Effector memory CD4-positive, alpha-beta T cell (primary cell): ENCODE measurements around the gene PHIP.

Experiments
- DNase-seq, 3 donors: peaks; one replicate each; pipeline ENCODE4 v3.0.0-alpha.2; 2020
- H3K27ac ChIP-seq: 2 replicates; pipeline ENCODE4 v1.7.0; 2013; ENCODE audit warnings: mild to moderate bottlenecking, low read length, moderate library complexity; ENCODE audit not compliant: insufficient read depth, poor library complexity, severe bottlenecking
- H3K27me3 ChIP-seq: replicated peaks from 2 replicates; pipeline ENCODE4 v1.7.0; 2013; ENCODE audit warnings: mild to moderate bottlenecking, low read length; ENCODE audit not compliant: insufficient read depth, control insufficient read depth, poor library complexity, severe bottlenecking
- H3K36me3 ChIP-seq: 2 replicates; pipeline ENCODE4 v1.7.0; 2013; ENCODE audit warnings: mild to moderate bottlenecking, low read length, moderate library complexity; ENCODE audit not compliant: control insufficient read depth, insufficient read depth
- H3K4me1 ChIP-seq: 2 replicates; pipeline ENCODE4 v1.7.0; 2013; ENCODE audit warnings: low read length, mild to moderate bottlenecking; ENCODE audit not compliant: control insufficient read depth, insufficient read depth, poor library complexity, severe bottlenecking
- H3K4me3 ChIP-seq: 2 replicates; pipeline ENCODE4 v1.7.0; 2013; ENCODE audit warnings: low read length, low read depth, mild to moderate bottlenecking; ENCODE audit not compliant: insufficient read depth, poor library complexity, severe bottlenecking
- H3K9me3 ChIP-seq: 2 replicates; pipeline ENCODE4 v1.7.0; 2013; ENCODE audit warnings: mild to moderate bottlenecking, low read length, moderate library complexity; ENCODE audit not compliant: control insufficient read depth

PHIP gene

DNA sequence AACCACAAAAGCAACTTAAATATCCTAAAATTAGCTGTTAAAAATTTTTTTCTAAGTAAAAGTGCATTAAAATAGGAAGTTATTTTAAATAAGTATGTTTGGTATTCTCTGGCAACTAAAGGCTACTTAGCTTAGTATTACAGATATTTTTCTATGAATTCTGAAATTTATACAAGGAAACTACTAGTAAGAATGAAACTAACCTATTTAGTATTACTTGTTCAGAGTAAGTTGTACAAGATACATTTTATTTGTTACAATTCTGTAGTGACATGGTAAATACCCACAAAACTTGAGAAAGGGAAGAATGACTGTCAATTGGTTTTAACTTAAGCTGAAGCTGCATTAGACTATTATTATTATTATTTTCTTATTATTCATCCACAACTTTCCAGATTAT lies 6.5 kb downstream of the PHIP start:
- H3K36me3 ChIP-seq = no peaks in the 10 kb centered on the region
- H3K27me3 ChIP-seq = no peaks in the 10 kb centered on the region
- peaks cover 19% of the 10 kb centered on the region for H3K4me1 ChIP-seq
- H3K9me3 ChIP-seq = no peaks in the 10 kb centered on the region
- H3K4me3 ChIP-seq = no peak overlapping the region
- no peak for DNase-seq
- no peak overlapping the region for H3K27ac ChIP-seq

DNA sequence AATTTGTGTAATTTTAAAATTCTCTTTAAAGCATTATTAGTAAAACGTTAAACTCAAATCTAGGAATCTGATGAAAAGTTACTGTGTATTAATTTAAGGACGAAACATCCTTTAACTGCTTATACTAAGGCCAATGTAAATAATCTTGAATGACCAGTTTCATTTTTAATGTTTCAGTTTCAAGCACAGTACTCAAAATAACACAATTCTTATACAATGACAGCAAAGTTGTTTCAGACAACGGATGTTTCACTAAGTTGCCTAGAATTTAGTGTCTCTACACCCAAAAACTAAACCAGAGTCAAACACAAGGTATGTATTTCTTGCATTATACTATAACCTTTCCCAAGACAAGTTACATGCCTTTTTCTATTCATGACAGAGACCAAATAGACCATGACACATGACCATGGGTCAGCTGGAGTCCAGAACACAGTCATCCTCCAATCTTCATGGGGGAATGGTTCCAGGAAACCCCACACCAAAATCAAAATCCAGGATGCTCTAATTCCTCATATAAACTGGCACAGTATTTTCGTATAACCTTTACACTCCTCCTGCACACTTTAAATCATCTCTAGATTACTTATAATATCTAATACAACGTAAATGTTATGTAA lies 7.7 kb downstream of the PHIP start:
- Histone ChIP-seq H3K4me3 (no peak overlapping the region), H3K4me1 (peaks cover 17% of the 10 kb centered on the region), H3K27me3 (no peaks in the 10 kb centered on the region), H3K27ac (no peak overlapping the region), H3K9me3 (no peaks in the 10 kb centered on the region), H3K36me3 (no peaks in the 10 kb centered on the region)
- no peak for DNase-seq

DNA sequence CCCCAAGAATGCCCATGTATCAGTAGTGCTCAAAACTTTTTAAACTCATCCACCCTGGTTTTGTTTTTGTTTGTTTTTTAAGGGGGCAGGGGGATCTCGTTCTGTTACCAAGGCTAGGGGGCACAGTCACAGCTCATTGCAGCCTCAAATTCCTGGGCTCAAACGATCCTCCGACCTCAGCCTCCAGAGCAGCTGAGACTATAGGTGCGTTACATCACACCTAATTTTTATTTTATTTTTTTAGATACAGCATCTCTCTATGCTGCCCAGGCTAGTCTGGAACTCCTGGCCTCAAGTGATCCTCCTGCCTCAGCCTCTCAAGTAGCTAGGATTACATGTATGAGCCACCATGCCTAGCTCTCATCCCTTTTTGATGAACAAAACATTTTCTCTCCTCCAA lies 11.2 kb downstream of the PHIP start:
- Histone ChIP-seq H3K27ac (no peak overlapping the region), H3K9me3 (no peaks in the 10 kb centered on the region), H3K4me1 (peaks cover 5% of the 10 kb centered on the region), H3K4me3 (no peak overlapping the region), H3K27me3 (no peaks in the 10 kb centered on the region), H3K36me3 (no peaks in the 10 kb centered on the region)
- DNase-seq = no peak

DNA sequence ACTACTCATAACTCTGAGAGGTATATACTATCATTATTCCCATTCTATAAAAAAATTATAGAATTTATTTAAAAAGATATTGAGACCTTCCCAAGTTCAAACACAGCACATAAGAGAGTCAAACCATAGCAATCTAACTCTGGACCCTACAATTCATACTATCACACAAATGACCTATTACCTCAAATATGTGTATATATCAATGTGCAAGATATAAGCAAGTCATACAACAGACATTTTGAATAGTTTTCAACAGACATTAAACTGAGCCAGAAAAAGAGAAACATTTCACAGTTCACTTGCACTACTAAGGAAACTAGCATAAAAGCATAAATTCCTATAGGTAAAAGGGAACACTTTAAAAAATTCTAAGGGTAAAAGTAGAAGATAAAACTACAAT lies 11.7 kb downstream of the PHIP start:
- Histone ChIP-seq H3K36me3 (no peaks in the 10 kb centered on the region), H3K4me1 (peaks cover 5% of the 10 kb centered on the region), H3K27ac (no peak overlapping the region), H3K9me3 (no peaks in the 10 kb centered on the region), H3K27me3 (no peaks in the 10 kb centered on the region), H3K4me3 (no peak overlapping the region)
- no peak for DNase-seq

DNA sequence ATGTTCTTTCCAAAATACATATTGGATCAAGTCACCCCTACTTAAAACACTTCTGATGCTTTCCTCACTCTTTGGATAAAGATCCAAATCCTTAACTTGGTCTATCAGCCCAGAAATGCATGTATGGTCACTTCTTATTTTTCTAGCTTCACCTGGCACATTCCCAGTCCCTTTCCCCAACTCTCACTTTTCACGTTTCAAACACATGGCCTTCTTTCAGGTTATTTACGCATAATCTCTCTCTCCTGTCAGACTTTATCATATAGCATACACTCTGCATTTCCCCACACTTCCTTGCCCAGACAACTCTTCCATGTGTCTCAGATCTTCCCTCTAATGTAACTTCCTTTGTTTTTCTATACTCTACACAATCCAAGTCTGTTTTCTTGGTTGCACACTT lies 12.8 kb downstream of the PHIP start:
- Histone ChIP-seq H3K27me3 (no peaks in the 10 kb centered on the region), H3K27ac (no peak overlapping the region), H3K36me3 (peaks cover 4% of the 10 kb centered on the region), H3K4me1 (peaks cover 2% of the 10 kb centered on the region), H3K9me3 (no peaks in the 10 kb centered on the region), H3K4me3 (no peak overlapping the region)
- no peak for DNase-seq

DNA sequence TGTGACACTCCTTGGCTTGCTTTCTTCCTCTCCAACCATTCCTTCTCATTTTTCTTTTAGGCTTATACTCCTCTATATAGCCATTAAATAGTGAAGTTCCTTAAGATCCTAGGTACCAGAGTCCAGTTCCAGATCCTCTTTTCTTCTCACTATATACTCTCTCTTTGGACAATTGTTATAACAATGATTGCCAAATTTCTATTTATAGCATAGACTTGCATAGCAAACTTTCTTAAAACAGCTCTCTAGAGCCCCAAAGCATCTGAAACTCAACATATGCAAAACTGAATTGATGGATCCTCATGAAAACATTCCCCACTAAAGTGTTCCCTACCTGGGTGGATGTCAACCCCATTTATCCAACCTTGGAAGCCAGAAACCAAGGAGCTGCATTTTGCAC lies 13.4 kb downstream of the PHIP start:
- Histone ChIP-seq H3K27me3 (no peaks in the 10 kb centered on the region), H3K27ac (no peak overlapping the region), H3K4me1 (no peaks in the 10 kb centered on the region), H3K36me3 (peaks cover 10% of the 10 kb centered on the region), H3K9me3 (no peaks in the 10 kb centered on the region), H3K4me3 (no peak overlapping the region)
- DNase-seq = no peak

DNA sequence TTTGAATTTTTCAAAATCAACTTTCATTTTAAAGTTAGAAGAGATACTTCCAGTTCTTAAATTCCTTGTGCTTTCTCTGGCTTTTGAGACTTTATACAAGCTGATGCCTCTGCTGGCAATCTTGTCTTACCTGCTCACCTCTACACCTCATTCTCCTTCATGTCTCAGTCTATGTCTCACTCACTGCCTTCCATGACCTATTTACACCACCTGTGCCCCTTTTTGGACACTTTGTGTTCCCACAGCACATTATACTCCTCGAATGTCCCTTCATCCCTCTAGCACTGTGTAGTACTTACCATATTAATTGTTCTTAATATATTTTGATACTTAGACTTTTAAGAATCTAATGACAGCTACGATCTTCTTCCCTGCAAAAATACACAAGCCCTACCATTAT lies 15.3 kb downstream of the PHIP start:
- DNase-seq = no peak
- no peaks in the 10 kb centered on the region for H3K9me3 ChIP-seq
- no peak overlapping the region for H3K4me3 ChIP-seq
- no peak overlapping the region for H3K27ac ChIP-seq
- no peaks in the 10 kb centered on the region for H3K4me1 ChIP-seq
- peaks cover 19% of the 10 kb centered on the region for H3K36me3 ChIP-seq
- no peaks in the 10 kb centered on the region for H3K27me3 ChIP-seq

DNA sequence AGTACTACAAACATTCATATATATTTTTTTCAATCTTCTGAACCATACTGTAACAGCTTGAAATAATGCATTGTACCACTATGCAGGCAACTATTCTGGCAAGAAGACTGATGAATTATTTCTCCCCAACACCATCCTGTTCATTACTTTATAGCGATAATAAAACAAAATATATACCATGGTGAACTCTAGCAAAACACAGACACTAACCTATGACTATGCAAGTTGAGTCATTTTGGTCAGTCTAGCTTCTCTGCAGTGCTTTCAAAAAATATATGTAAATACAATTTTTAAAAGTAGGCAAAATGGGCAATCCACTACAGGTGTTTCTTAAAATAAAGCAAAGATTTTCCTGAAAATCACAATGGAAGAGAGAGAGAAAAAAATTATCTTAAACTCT lies 20.3 kb downstream of the PHIP start:
- Histone ChIP-seq H3K27me3 (no peaks in the 10 kb centered on the region), H3K36me3 (peaks cover 39% of the 10 kb centered on the region), H3K4me1 (no peaks in the 10 kb centered on the region), H3K4me3 (no peak overlapping the region), H3K27ac (no peak overlapping the region), H3K9me3 (no peaks in the 10 kb centered on the region)
- DNase-seq = no peak

DNA sequence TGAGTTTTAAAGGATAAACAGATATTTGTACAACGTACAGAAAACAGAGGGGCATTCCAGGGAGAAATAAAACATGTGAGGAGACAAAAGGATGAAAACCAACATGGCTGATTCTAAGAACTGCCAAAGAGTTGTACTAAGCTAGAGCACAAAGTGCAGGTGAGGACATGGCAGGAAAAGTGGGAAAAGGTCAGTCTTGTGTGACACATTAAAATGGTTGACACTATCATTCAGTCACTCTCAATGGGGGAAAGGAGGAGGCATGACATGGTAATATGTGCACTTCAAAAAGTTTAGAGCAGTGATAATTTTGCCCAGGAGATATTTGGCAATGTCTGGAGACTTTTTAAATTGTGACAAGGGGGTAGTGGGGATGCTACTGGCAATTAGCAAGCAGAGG lies 21.8 kb downstream of the PHIP start:
- Histone ChIP-seq H3K9me3 (no peaks in the 10 kb centered on the region), H3K4me3 (no peak overlapping the region), H3K27ac (no peak overlapping the region), H3K36me3 (peaks cover 46% of the 10 kb centered on the region), H3K4me1 (no peaks in the 10 kb centered on the region), H3K27me3 (no peaks in the 10 kb centered on the region)
- no peak for DNase-seq

DNA sequence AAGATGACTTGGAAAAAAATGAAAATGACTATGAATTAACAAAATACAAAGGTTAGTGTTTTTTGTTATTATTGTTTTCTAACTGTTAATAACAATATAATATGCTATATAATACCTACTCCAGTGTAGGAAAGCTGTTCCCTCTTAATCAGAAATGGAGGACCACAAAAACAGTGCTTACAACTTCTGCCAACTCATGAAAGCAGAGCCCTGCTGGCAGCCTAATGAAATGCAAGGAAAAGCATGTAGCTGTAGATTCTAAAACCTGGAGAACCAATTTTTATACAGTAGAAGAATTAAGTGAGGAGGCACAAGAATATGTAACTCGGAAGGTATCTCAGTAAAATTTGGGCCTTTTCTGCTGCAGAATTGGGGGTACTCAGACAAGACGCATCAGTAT lies 29.4 kb downstream of the PHIP start:
- Histone ChIP-seq H3K4me3 (no peak overlapping the region), H3K36me3 (peaks cover 12% of the 10 kb centered on the region), H3K27me3 (no peaks in the 10 kb centered on the region), H3K9me3 (no peaks in the 10 kb centered on the region), H3K4me1 (no peaks in the 10 kb centered on the region), H3K27ac (no peak overlapping the region)
- no peak for DNase-seq
